H9 (cell line): ENCODE results near the gene SLC35A4. TPM values are rescaled to one million over a fixed set of nuclear protein-coding genes. Genes with fewer than 3 reads are reported as not detected.

ENCODE experiments used
- DNase-seq: peaks from one replicate; pipeline ENCODE4 v3.0.0-alpha.2; 2017
- H2AFZ ChIP-seq: one replicate; pipeline ENCODE4 v1.6.1; 2013; ENCODE audit warnings: mild to moderate bottlenecking, low read length, control low read depth, moderate library complexity
- H2AK5ac ChIP-seq: 2 replicates; pipeline ENCODE4 v1.6.1; 2013; ENCODE audit warnings: low read length, control low read depth, mixed read lengths; ENCODE audit not compliant: insufficient read length
- H2BK120ac ChIP-seq: one replicate; pipeline ENCODE4 v1.6.1; 2013; ENCODE audit warnings: low read depth, mild to moderate bottlenecking, low read length, control low read depth, inconsistent platforms; ENCODE audit not compliant: poor library complexity, severe bottlenecking
- H2BK12ac ChIP-seq: 2 replicates; pipeline ENCODE4 v1.6.1; 2013; ENCODE audit warnings: low read length, control low read depth, mixed read lengths, low read depth; ENCODE audit not compliant: insufficient read length
- H2BK15ac ChIP-seq: 2 replicates; pipeline ENCODE4 v1.6.1; 2013; ENCODE audit warnings: low read depth, low read length, control low read depth
- H2BK20ac ChIP-seq: one replicate; pipeline ENCODE4 v1.6.1; 2013; ENCODE audit warnings: low read depth, mild to moderate bottlenecking, low read length, control low read depth, inconsistent platforms; ENCODE audit not compliant: poor library complexity, severe bottlenecking
- H2BK5ac ChIP-seq: 2 replicates; pipeline ENCODE4 v1.6.1; 2013; ENCODE audit warnings: low read length, control low read depth, mixed read lengths; ENCODE audit not compliant: insufficient read length
- H3K14ac ChIP-seq: 2 replicates; pipeline ENCODE4 v1.6.1; 2013; ENCODE audit warnings: low read length, control low read depth; ENCODE audit not compliant: insufficient read depth
- H3K18ac ChIP-seq: 2 replicates; pipeline ENCODE4 v1.6.1; 2013; ENCODE audit warnings: low read depth, mild to moderate bottlenecking, mixed read lengths, low read length, control low read depth; ENCODE audit not compliant: insufficient read length
- H3K23ac ChIP-seq: 2 replicates; pipeline ENCODE4 v1.6.1; 2013; ENCODE audit warnings: low read length, control low read depth, mixed read lengths, low read depth; ENCODE audit not compliant: insufficient read length
- H3K23me2 ChIP-seq: 2 replicates; pipeline ENCODE4 v1.6.1; 2013; ENCODE audit warnings: low read depth, mild to moderate bottlenecking, mixed read lengths, low read length, control low read depth; ENCODE audit not compliant: insufficient read length, poor library complexity, severe bottlenecking
- H3K27ac ChIP-seq: 2 replicates; pipeline ENCODE4 v1.5.1; 2013; ENCODE audit warnings: low read length, control low read depth, mixed read lengths, low read depth; ENCODE audit not compliant: insufficient read length
- H3K27me3 ChIP-seq: 2 replicates; pipeline ENCODE4 v1.6.1; 2013; ENCODE audit warnings: low read length, control low read depth, inconsistent platforms; ENCODE audit not compliant: insufficient read depth
- H3K4ac ChIP-seq: 2 replicates; pipeline ENCODE4 v1.6.1; 2013; ENCODE audit warnings: low read depth, mild to moderate bottlenecking, control low read depth, inconsistent platforms, low read length, moderate library complexity
- H3K4me1 ChIP-seq: 2 replicates; pipeline ENCODE4 v1.6.1; 2013; ENCODE audit warnings: low read length, control low read depth, inconsistent platforms; ENCODE audit not compliant: insufficient read depth
- H3K4me2 ChIP-seq: 2 replicates; pipeline ENCODE4 v1.6.1; 2013; ENCODE audit warnings: low read length, control low read depth, mixed read lengths; ENCODE audit not compliant: insufficient read length, insufficient read depth
- H3K56ac ChIP-seq: 2 replicates; pipeline ENCODE4 v1.6.1; 2013; ENCODE audit warnings: low read depth, mild to moderate bottlenecking, mixed read lengths, low read length, control low read depth; ENCODE audit not compliant: insufficient read length
- H3K79me1 ChIP-seq: 2 replicates; pipeline ENCODE4 v1.6.1; 2013; ENCODE audit warnings: low read depth, mild to moderate bottlenecking, moderate library complexity, low read length, control low read depth, inconsistent platforms; ENCODE audit not compliant: insufficient read depth, poor library complexity, severe bottlenecking
- H3K79me2 ChIP-seq: 2 replicates; pipeline ENCODE4 v1.6.1; 2013; ENCODE audit warnings: low read length, control low read depth, inconsistent platforms; ENCODE audit not compliant: insufficient read depth
- H3K9ac ChIP-seq: 2 replicates; pipeline ENCODE4 v1.6.1; 2013; ENCODE audit warnings: low read length, control low read depth, mixed read lengths; ENCODE audit not compliant: insufficient read length; ENCODE audit errors: extremely low read depth
- H3K9me3 ChIP-seq: one replicate; pipeline ENCODE4 v1.6.1; 2013; ENCODE audit warnings: low read depth, low read length, inconsistent platforms; ENCODE audit not compliant: control insufficient read depth
- H3T11ph ChIP-seq: one replicate; pipeline ENCODE4 v1.6.1; 2013; ENCODE audit warnings: mild to moderate bottlenecking, low read length, control low read depth, inconsistent platforms
- H4K20me1 ChIP-seq: one replicate; pipeline ENCODE4 v1.6.1; 2013; ENCODE audit not compliant: control insufficient read depth, insufficient read length, insufficient read depth
- H4K5ac ChIP-seq: 2 replicates; pipeline ENCODE4 v1.6.1; 2013; ENCODE audit warnings: low read depth, mild to moderate bottlenecking, mixed read lengths, low read length, control low read depth; ENCODE audit not compliant: insufficient read length
- H4K8ac ChIP-seq: replicated peaks from 2 replicates; pipeline ENCODE4 v1.6.1; 2013; ENCODE audit warnings: low read length, control low read depth, mixed read lengths, low read depth; ENCODE audit not compliant: insufficient read length
- H4K91ac ChIP-seq: 2 replicates; pipeline ENCODE4 v1.6.1; 2013; ENCODE audit warnings: low read depth, mild to moderate bottlenecking, moderate library complexity, mixed read lengths, low read length, control low read depth; ENCODE audit not compliant: insufficient read length
- H3K27ac Mint-ChIP-seq, 3 experiments: 2 replicates in 2 of 3; 3 replicates in 1 of 3; pipeline ENCODE4 v1.8.0; 2020 to 2021; ENCODE audit warnings: mixed read lengths in 3 of 3, mild to moderate bottlenecking in 1 of 3, moderate library complexity in 1 of 3
- H3K27me3 Mint-ChIP-seq: 2 replicates; pipeline ENCODE4 v1.8.0; 2021; ENCODE audit warnings: low read depth, mild to moderate bottlenecking, moderate library complexity, mixed read lengths
- H3K36me3 Mint-ChIP-seq, 3 experiments: 2 replicates in 2 of 3; 3 replicates in 1 of 3; pipeline ENCODE4 v1.8.0; 2020 to 2021; ENCODE audit warnings: low read depth in 3 of 3, mixed read lengths in 3 of 3; ENCODE audit not compliant: insufficient read depth in 1 of 3
- H3K4me1 Mint-ChIP-seq, 2 experiments: 2 replicates each; pipeline ENCODE4 v1.8.0; 2020; ENCODE audit warnings: mixed read lengths in 2 of 2
- H3K4me3 Mint-ChIP-seq, 2 experiments: 2 replicates in 1 of 2; 3 replicates in 1 of 2; pipeline ENCODE4 v1.8.0; 2020 to 2021; ENCODE audit warnings: mild to moderate bottlenecking in 2 of 2, mixed read lengths in 2 of 2, moderate library complexity in 1 of 2
- H3K9me3 Mint-ChIP-seq, 2 experiments: 2 replicates in 1 of 2; 3 replicates in 1 of 2; pipeline ENCODE4 v1.8.0; 2020; ENCODE audit warnings: mild to moderate bottlenecking in 2 of 2, mixed read lengths in 2 of 2, moderate library complexity in 1 of 2
- CTCF ChIP-seq: fragments of 200-600 bp; sonication (generic); conservative IDR thresholded peaks from 3 replicates; pipeline ENCODE4 v1.8.0; 2021; ENCODE audit warnings: antibody characterized with exemption, mild to moderate bottlenecking
- WGBS: extraction: QIAGEN DNeasy Blood & Tissue Kit; methylation state at CpG from one replicate; pipeline ENCODE4 v1.1.7; 2013; ENCODE audit warnings: missing lambda C conversion rate, low lambda C conversion rate, mixed read lengths; ENCODE audit not compliant: insufficient read length; ENCODE audit errors: extremely low coverage; 5-methylcytosine and 5-hydroxymethylcytosine counted together
- total RNA-seq: library from RNA; stranded (reverse); gene quantifications from 2 replicates; pipeline ENCODE4 v1.2.1, GENCODE V29; 2021

The SLC35A4 gene
- total RNA-seq, 1 experiment from 2014 or later = 92.0 TPM

- Histone ChIP-seq H2BK5ac (no peak overlapping the region), H2BK15ac (no peak overlapping the region), H4K91ac (no peak overlapping the region), H3K27ac (no peak overlapping the region), H3K4me1 (0 out of 2 replicates have a peak, but pooled peaks cover 3% of the 10 kb centered on the region), H3K23ac (no peak overlapping the region), H2BK20ac (no peak overlapping the region), H4K20me1 (no peaks in the 10 kb centered on the region), H2AFZ (no peak overlapping the region), H3K27me3 (no peaks in the 10 kb centered on the region), H4K5ac (no peak overlapping the region), H2BK120ac (no peak overlapping the region), H3K18ac (no peak overlapping the region), H3K14ac (no peak overlapping the region; the same call in 1 of the 2 replicates), H3K9me3 (no peaks in the 10 kb centered on the region), H4K8ac (no peak overlapping the region), H3K4me2 (peak overlapping the region; percentile 94), H3K4ac (no peak overlapping the region), H2AK5ac (no peak overlapping the region), H3K79me2 (peaks cover 6% of the 10 kb centered on the region), H3K23me2 (no peaks in the 10 kb centered on the region), H3T11ph (no peak overlapping the region), H3K56ac (no peak overlapping the region), H3K79me1 (peaks cover 3% of the 10 kb centered on the region), H3K9ac (peak overlapping the region; percentile 87), H2BK12ac (no peak overlapping the region)
- no CpG with 5 or more reads among the region's 6 CpGs for WGBS
- H3K9me3 Mint-ChIP-seq = no peaks in the 10 kb centered on the region
- H3K27me3 Mint-ChIP-seq = no peaks in the 10 kb centered on the region
- H3K4me1 Mint-ChIP-seq = peaks cover 25 to 26% of the 10 kb centered on the region in 2 experiments
- no peak for DNase-seq
- H3K27ac Mint-ChIP-seq = peak overlapping the region in 1 of 3 experiments; percentile 97; a peak in 3 of 7 replicates
- H3K36me3 Mint-ChIP-seq = peaks cover 6 to 41% (median 34%) of the 10 kb centered on the region in 3 experiments; a peak in 6 of 7 replicates
- TF ChIP-seq CTCF = no peak
- H3K4me3 Mint-ChIP-seq = peak overlapping the region; percentile 91 to 92
Observed at GRCh38 chr5:140556438-140556837, 8.2 kb upstream of the SLC35A4 start.
